GM12864 (cell line): ENCODE measurements around the gene CEND1.

Experiments
- DNase-seq: peaks from one replicate; pipeline ENCODE4 v3.0.0-alpha.2; 2011; ENCODE audit warnings: low read depth
- H3K4me3 ChIP-seq: 2 replicates; pipeline ENCODE4 v1.5.1; 2011; ENCODE audit warnings: mild to moderate bottlenecking, low read depth, low read length, control low read depth
- TF ChIP-seq, protein P1 (sequence below): IDR thresholded peaks from 2 replicates; pipeline ENCODE4 v1.5.1; 2011; ENCODE audit warnings: low read depth, mild to moderate bottlenecking, moderate library complexity, low read length, control low read depth, inconsistent platforms; ENCODE audit errors: missing control alignments

Gene CEND1

DNA sequence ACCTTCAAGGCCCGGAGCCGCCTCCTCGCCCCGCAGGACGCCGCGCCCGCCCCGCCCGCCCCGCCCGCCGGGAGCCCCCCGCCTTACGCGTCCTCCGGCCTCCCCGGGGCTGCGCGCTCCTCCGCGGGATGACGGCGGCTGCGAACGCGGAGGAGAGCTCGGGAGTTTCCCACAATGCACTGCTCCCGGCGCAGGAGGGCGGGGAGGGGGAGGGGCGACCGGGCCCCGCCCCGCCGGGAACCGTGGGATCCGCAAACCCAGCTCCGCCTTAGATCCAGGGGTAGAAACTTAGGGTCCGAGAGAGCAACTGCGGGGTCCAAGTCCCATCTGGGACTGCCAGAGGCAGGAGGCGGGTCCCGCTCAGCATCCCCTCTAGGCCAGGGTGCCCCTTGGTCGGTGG lies at the start of gene CEND1:
TSS of gene CEND1 (minus strand) at position 148 of the 400 bp plus-strand sequence. CDS start 1,514 bp downstream, outside the sequence.
- no peak for DNase-seq
- H3K4me3 ChIP-seq: peak within 1 kb of the TSS; percentile 49

DNA sequence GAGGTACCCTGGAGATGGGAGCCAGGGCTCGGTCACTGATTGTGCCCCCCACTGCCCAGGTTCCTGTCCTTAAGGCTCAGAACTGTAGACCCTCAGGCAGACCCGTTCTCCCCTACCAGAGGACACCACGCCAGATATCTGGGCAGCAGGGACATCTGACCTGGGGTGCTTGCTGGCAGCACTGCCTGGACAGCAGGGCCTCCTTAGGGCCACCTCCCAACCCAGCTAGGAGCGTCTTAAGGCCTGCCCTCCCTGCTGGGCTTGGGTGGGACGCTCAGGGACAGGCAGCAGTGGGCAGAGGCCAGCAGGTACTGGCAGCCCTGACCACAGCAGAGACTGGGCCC lies 49.4 kb upstream of the CEND1 start:
- TF ChIP-seq, protein P1, sequence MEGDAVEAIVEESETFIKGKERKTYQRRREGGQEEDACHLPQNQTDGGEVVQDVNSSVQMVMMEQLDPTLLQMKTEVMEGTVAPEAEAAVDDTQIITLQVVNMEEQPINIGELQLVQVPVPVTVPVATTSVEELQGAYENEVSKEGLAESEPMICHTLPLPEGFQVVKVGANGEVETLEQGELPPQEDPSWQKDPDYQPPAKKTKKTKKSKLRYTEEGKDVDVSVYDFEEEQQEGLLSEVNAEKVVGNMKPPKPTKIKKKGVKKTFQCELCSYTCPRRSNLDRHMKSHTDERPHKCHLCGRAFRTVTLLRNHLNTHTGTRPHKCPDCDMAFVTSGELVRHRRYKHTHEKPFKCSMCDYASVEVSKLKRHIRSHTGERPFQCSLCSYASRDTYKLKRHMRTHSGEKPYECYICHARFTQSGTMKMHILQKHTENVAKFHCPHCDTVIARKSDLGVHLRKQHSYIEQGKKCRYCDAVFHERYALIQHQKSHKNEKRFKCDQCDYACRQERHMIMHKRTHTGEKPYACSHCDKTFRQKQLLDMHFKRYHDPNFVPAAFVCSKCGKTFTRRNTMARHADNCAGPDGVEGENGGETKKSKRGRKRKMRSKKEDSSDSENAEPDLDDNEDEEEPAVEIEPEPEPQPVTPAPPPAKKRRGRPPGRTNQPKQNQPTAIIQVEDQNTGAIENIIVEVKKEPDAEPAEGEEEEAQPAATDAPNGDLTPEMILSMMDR: no peak

More for the DNA sequence above, at the start of gene CEND1:
- TF ChIP-seq, protein P1: no peak

DNA sequence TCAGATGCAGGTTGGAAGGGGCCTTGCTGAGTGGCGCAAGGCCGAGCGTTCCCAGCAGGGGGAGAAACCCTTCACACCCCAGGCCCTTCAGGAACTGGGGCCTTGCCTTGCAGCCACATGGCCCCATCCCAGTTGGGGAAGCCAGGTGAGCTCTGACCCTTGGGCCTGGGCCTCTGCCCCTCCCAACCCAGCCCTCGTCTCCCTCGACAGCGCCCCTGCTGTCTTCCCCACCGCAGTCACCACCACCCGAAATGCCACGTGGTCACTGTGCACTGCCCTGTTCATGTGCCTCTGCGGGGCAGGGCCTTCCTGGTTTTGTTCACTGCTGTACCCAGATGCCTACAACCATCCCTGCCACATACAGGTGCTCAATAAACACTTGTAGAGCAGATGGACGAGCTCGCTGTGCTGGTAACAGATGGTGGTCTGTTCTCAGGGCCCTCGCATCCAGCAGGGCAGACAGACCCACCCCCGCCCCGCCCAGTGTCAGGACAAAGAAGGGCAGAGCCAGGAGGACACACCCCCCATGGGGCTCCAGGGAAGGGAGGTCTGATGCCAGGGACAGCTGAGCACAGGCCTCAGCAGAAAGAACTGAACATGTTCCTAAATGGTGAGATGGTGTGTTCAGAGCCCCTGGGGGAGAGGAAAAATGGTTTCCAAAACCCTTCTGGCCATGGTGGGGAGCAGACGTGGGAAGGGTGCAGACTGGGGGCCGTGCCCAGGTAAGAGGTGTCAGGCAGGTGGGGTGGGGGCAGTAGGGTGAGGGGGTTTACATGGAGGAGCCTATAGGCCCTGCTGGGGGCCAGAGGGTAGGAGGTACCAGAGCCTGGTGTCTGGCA lies 48.8 kb upstream of the CEND1 start:
- no peak for DNase-seq
- TF ChIP-seq, protein P1: no peak
- H3K4me3 ChIP-seq: no peak overlapping the region

More for the DNA sequence above, 49.4 kb upstream of the CEND1 start:
- DNase-seq: no peak
- H3K4me3 ChIP-seq: no peak overlapping the region

DNA sequence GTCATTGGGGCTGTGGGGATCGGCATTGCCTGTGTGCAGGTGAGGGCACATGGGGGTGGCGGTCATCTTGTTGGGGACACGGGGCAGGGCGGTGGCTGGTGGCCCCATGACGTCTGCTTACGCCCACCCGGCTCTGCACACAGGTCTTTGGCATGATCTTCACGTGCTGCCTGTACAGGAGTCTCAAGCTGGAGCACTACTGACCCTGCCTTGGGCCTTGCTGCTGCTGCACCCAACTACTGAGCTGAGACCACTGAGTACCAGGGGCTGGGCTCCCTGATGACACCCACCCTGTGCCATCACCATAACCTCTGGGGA lies 48.1 kb upstream of the CEND1 start:
- TF ChIP-seq, protein P1: no peak
- no peak overlapping the region for H3K4me3 ChIP-seq
- no peak for DNase-seq

DNA sequence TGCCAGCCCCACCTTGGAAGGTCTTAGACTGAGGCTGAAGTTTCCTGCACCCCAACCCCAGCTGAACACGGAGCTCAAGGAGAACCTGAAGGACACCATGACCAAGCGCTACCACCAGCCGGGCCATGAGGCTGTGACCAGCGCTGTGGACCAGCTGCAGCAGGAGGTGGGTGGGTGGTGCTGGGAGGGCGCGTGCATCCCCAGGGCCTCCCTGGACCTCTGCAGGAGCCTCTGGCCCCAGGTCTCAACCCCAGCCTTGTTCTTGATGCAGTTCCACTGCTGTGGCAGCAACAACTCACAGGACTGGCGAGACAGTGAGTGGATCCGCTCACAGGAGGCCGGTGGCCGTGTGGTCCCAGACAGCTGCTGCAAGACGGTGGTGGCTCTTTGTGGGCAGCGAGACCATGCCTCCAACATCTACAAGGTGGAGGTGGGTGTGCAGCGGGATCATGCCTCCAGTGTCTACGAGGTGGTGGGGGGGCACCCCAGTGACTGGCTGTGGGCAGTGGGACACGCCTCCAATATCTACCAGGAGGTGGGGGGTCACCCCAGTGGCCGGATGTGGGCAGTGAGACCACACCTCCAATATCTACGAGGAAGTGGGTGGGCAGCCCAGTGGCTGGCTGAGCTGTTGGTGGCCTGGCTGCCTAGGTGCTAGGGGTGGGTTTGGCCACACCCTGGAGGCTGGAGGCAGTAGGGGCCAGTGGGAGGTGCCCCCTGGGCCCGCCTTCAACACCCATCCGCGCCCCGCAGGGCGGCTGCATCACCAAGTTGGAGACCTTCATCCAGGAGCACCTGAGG lies 47.5 kb upstream of the CEND1 start:
- TF ChIP-seq, protein P1: no peak
- H3K4me3 ChIP-seq: no peak overlapping the region
- no peak for DNase-seq

DNA sequence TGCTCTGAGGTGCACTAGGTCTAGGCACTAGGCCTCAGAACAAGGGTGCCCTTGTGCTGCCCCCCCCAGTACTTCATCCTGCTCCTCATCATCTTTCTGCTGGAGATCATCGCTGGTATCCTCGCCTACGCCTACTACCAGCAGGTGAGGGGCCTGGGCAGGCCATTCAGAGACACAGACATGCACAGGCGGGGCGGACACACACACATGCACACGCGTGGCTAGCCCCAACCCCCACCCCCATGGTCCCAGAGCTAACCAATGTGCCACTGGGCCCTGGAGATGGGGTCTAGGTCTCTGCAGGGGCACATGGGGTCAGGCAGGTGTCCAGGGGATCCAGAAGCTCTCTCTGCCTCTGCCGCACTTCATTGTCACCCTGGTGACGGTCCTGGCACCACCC lies 46.8 kb upstream of the CEND1 start:
- TF ChIP-seq, protein P1: no peak
- DNase-seq: no peak
- no peak overlapping the region for H3K4me3 ChIP-seq
